Measurements from ENCODE around the gene MORN1.

MORN1 gene

DNA sequence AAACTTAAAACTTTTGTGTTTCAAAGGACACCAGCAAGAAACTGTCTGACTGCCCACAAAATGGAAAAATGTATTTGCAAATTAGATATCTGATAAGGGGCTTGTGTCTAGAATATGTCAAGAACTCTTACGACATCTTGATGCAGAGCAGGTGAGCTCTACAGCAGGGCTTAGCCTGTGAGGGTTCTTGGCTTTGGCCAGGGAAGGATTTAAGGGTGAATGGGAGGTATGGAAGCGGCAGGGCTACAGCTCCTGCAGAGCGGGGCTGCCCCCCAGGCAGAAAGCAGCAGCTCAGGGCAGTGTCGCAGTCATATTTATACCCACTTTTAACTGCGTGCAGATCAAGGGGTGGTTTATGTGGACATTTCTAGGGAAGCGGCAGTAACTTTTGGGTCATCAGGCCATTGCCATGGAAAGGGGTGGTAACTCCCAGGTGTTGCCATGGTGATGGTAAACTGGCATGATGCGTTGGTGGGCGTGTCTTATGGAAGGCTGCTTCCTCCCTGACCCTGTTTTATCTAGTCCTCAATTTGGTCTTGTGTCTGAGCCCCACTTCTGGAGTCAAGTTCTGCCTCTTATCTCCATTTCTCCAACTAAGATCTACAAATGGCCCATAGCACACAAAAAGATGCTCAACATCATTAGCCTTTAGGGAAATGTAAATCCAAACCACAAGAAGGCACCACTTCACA is 23.2 kb downstream of the MORN1 start:
- Histone ChIP-seq H3K36me3 (ENCODE audit: insufficient read depth, low read length) (peaks cover 3% of the 10 kb centered on the region), H3K79me2 (ENCODE audit: control insufficient read depth, insufficient read depth, low read length, unreplicated experiment) (no peaks in the 10 kb centered on the region), H3K27ac (ENCODE audit: low read depth, low read length) (no peak overlapping the region), H3K4me1 (ENCODE audit: control insufficient read depth, insufficient read depth, low read length, unreplicated experiment) (no peaks in the 10 kb centered on the region), H3K4me3 (ENCODE audit: low read depth, low read length) (no peak overlapping the region), H3K27me3 (ENCODE audit: insufficient read depth, low read length) (no peaks in the 10 kb centered on the region), H2AFZ (ENCODE audit: low read length, unreplicated experiment) (no peak overlapping the region)

DNA sequence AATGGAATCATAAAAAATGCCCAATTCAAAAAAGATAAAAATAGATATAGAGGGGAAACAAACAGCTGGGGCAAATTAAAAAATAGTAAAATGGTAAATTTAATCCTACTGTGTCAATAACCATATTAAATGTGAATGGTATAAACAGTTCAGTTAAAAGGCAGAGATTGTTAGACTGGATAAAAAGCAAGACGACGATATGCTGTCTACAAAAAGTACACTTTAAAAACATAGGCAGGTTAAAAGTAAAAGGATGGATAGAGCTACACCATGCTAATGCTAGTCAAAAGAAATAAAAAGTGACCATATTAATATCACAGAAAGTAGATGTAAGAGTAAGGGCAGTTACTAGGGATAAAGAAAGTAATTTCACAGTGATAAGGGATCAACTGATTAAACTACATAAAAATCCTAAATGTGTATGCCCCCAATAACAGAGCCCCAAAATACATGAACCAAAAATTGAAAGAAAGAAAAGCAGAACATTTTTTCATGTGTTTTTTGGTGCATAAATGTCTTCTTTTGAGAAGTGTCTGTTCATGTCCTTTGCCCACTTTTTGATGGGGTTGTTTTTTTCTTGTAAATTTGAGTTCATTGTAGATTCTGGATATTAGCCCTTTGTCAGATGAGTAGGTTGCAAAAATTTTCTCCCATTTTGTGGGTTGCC is 27.4 kb downstream of the MORN1 start:
- peaks cover 3% of the 10 kb centered on the region for H3K36me3 ChIP-seq (ENCODE audit: insufficient read depth, low read length)
- H3K27me3 ChIP-seq (ENCODE audit: insufficient read depth, low read length): no peaks in the 10 kb centered on the region
- H2AFZ ChIP-seq (ENCODE audit: low read length, unreplicated experiment): no peak overlapping the region
- H3K4me1 ChIP-seq (ENCODE audit: control insufficient read depth, insufficient read depth, low read length, unreplicated experiment): no peaks in the 10 kb centered on the region
- H3K79me2 ChIP-seq (ENCODE audit: control insufficient read depth, insufficient read depth, low read length, unreplicated experiment): no peaks in the 10 kb centered on the region
- H3K27ac ChIP-seq (ENCODE audit: low read depth, low read length): no peak overlapping the region
- H3K4me3 ChIP-seq (ENCODE audit: low read depth, low read length): no peak overlapping the region

DNA sequence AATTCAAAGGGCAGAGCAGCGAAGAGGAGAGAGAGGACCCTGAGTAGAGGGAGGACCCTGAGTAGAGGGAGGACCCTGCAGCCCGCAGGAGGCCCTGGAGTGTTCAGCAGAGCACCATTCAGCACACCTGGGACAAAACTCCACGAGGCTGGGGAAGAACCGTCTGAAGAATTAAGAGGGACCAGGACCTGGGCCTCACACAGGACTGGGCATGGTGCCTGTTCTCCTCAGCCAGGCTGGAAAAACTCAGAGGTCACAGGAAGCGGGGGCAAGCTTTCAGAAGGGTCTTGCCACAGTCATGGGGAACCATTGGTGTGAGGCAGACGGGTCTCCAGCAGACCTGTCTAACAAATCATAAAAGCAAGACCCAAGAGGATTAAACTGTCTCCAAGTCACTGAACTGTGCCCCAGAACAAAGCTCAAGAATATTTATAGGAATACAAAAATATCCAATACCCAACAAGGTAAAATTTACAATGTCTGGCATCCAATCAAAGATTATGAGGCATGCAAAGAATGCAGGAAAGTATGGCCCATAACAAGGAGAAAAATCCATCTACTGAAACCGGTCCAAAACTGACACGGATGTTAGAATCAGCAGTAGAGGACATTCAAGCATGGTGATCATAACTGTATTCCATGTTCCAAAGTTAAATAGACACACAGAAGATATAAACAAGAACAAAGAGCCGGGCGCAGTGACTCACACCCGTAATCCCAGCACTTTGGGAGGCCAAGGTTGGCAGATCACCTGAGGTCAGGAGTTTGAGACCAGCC is 30.6 kb downstream of the MORN1 start:
- Histone ChIP-seq H3K27ac (ENCODE audit: low read depth, low read length) (no peak overlapping the region), H3K4me1 (ENCODE audit: control insufficient read depth, insufficient read depth, low read length, unreplicated experiment) (no peaks in the 10 kb centered on the region), H3K79me2 (ENCODE audit: control insufficient read depth, insufficient read depth, low read length, unreplicated experiment) (no peaks in the 10 kb centered on the region), H3K27me3 (ENCODE audit: insufficient read depth, low read length) (no peaks in the 10 kb centered on the region), H3K4me3 (ENCODE audit: low read depth, low read length) (no peak overlapping the region), H3K36me3 (ENCODE audit: insufficient read depth, low read length) (peaks cover 3% of the 10 kb centered on the region), H2AFZ (ENCODE audit: low read length, unreplicated experiment) (no peak overlapping the region)

DNA sequence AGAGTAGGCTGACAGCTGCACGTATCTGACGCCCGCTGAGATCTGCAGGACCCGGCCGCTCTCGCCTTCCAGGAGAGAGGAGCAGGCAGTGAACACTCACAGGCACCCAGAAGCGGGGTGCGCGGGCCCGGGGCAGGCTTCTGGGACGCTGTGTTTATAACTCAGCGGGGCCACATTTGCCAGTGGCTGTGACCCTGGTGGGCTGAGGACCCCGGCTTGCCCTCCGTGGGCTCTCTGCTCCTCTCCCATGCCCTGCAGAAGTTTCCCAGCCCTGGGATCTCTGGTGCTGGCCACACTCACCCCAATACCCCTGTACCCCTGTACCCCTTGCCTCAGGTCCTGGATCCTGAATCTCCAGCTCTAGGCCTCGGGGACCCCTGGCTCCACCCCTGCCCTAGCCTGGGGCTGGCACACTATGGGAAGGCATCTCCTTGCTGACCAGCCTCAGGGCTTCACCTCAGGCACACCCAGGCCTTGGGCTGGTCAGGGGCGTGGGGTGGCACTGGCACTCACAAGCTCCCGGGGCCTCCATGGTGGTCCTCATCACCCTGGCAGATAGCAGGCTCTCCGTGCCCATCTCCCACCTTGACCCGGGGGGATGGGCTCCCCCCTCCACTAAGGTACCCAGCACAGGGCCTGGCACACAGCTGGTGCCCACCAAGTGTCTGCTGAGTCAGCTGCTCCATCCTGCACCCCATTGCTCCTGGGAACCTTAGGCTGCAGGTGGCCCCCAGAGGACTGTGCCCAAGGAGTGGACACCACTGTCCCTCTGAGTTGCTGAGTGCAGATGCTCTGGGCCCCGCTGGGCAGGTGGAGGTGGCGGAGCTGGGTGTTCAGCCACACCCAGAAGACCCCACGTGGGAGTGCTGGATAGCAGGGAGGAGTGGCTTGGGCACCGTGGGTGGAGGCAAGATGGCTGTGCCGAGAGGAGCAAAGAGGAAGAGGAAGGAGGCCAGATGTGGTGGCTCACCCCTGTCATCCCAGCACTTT is 32.4 kb downstream of the MORN1 start:
- Histone ChIP-seq H3K27me3 (ENCODE audit: insufficient read depth, low read length) (no peaks in the 10 kb centered on the region), H2AFZ (ENCODE audit: low read length, unreplicated experiment) (no peak overlapping the region), H3K4me3 (ENCODE audit: low read depth, low read length) (no peak overlapping the region), H3K36me3 (ENCODE audit: insufficient read depth, low read length) (no peaks in the 10 kb centered on the region), H3K4me1 (ENCODE audit: control insufficient read depth, insufficient read depth, low read length, unreplicated experiment) (no peaks in the 10 kb centered on the region), H3K79me2 (ENCODE audit: control insufficient read depth, insufficient read depth, low read length, unreplicated experiment) (no peaks in the 10 kb centered on the region), H3K27ac (ENCODE audit: low read depth, low read length) (no peak overlapping the region)

DNA sequence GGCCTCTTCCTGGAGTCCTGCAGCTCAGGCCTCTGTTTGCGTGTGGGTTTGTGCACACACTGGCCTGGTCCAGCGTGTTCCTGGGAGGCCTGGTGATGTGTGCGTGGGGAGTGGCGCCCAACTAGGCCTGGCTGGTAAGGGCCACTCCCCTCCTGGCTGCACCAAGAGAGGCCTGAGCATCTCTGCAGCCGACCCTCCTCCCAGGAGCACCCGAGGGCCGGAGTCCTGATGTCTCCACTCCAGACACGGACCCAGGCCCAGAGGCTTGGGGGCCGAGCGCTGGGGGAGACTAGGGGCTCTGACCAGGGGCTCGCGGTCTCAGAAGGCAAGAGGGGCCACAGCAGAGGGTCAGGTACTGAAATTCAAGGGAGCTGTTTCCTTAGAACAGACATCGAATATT is 33.3 kb downstream of the MORN1 start:
- Histone ChIP-seq H3K36me3 (ENCODE audit: insufficient read depth, low read length) (no peaks in the 10 kb centered on the region), H3K27me3 (ENCODE audit: insufficient read depth, low read length) (no peaks in the 10 kb centered on the region), H3K4me1 (ENCODE audit: control insufficient read depth, insufficient read depth, low read length, unreplicated experiment) (no peaks in the 10 kb centered on the region), H3K79me2 (ENCODE audit: control insufficient read depth, insufficient read depth, low read length, unreplicated experiment) (no peaks in the 10 kb centered on the region), H2AFZ (ENCODE audit: low read length, unreplicated experiment) (no peak overlapping the region), H3K4me3 (ENCODE audit: low read depth, low read length) (no peak overlapping the region), H3K27ac (ENCODE audit: low read depth, low read length) (no peak overlapping the region)

DNA sequence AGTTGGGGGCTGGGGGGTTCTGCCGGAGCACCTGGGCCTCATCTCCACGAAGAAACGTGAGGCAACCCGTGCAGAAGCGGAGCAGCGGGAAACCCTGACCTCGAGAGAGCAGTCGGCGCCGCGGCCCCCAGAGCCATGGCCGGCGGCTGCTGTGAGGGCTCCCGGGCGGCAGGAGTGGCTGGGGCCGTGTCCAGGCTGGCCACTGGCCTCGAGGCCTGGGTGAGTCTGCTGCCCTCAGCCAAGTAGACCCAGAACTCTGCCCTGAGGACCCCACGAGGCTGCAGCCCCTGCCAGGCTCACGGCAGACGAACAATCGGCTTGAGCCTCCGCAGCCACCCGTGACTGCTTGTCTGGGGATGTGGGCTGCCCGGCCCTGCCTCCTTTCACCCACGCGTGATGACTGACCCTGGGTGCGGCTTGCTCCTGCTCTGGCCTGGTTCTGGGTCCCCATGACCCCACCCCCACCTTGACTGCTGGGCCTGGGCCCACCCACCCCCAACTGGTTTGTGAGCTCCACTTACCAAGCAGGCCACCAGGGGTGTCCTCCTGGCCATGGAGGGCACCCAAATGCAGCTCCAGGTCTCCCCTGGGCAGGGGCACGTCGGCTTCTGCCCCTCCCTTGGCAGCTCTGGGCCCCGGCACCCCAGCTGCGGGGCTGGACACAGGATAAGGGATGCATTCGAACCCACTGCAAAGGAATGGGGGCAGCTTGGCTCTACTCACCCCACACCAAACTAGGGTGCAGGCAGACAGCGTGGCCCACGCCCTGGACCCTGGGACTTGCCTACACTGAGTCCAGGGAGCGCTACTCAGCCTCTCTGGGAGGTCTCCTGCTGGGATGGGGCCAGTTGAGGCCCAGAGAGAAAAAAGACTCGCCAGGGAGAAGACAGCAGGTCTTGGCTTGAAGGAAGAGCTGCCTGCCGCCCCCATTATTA is 34.2 kb downstream of the MORN1 start:
- no peak overlapping the region for H2AFZ ChIP-seq (ENCODE audit: low read length, unreplicated experiment)
- H3K36me3 ChIP-seq (ENCODE audit: insufficient read depth, low read length): no peaks in the 10 kb centered on the region
- H3K27ac ChIP-seq (ENCODE audit: low read depth, low read length): no peak overlapping the region
- no peaks in the 10 kb centered on the region for H3K27me3 ChIP-seq (ENCODE audit: insufficient read depth, low read length)
- H3K4me3 ChIP-seq (ENCODE audit: low read depth, low read length): no peak overlapping the region
- H3K4me1 ChIP-seq (ENCODE audit: control insufficient read depth, insufficient read depth, low read length, unreplicated experiment): no peaks in the 10 kb centered on the region
- no peaks in the 10 kb centered on the region for H3K79me2 ChIP-seq (ENCODE audit: control insufficient read depth, insufficient read depth, low read length, unreplicated experiment)

DNA sequence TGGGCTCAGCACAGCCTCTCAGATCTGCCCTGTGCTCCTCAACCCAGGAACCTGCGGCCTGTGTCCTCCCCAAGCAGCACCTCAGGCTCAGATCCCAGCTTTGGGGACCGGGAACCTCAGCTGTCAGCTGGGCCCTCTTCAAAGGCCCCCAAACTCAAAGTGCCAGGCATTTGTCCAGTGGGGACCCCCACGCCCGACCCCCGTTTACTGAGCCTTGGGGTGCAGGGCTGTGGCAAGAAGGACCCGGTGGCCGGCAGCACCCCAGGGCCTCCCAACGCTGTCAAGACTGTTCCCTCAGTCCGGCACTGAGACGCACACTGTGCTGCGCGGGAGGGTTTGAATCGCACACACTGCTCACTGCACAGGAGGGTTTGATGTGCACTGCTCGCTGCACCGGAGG is 35.0 kb downstream of the MORN1 start:
- no peak overlapping the region for H3K27ac ChIP-seq (ENCODE audit: low read depth, low read length)
- no peak overlapping the region for H3K4me3 ChIP-seq (ENCODE audit: low read depth, low read length)
- H3K36me3 ChIP-seq (ENCODE audit: insufficient read depth, low read length): no peaks in the 10 kb centered on the region
- H3K79me2 ChIP-seq (ENCODE audit: control insufficient read depth, insufficient read depth, low read length, unreplicated experiment): no peaks in the 10 kb centered on the region
- H3K27me3 ChIP-seq (ENCODE audit: insufficient read depth, low read length): no peaks in the 10 kb centered on the region
- no peak overlapping the region for H2AFZ ChIP-seq (ENCODE audit: low read length, unreplicated experiment)
- H3K4me1 ChIP-seq (ENCODE audit: control insufficient read depth, insufficient read depth, low read length, unreplicated experiment): no peaks in the 10 kb centered on the region

DNA sequence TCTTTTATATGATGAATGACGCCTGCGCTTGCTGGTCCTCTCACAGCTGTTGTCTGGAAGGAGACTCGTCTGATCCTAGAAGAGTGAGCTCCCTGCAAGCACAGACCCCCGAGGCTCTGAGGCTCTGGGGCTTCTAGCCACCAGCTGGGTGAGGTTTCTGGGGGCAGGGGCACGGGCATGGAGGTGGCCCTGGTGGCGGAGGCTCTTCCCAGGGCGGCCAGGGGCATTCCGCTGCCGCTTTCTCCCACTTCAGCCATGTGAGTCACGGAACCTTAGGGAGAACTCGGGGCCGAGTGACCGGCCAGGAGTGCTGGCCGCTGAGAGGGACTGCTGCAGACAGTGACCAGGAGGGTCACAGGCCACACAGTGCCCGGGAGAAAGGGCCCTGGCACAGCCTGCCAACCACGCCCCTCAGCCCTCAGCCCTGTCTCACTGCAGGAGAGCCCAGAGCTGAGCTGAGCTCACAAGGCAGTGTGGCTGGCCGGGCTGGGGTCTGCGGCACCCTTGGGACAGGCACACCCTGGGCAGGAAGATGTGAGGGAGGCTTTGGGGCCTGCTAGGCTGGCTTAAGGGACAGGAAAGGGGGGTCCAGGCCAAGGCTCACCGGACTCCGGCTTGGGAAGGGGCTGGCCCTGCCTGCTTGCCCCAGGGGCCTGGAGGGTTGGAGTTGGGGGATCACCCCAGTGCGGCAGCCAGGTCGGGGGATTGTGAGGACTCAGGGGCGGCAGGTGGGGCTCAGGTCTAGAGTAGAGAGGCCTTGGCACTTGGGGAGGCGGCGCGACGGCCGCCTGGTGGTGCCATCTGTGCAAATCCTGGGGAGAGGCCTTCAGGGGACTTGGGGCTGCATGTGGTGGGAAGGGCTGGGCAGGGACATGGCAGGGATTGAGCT is 35.7 kb downstream of the MORN1 start:
- H3K4me3 ChIP-seq (ENCODE audit: low read depth, low read length): no peak overlapping the region
- H3K27me3 ChIP-seq (ENCODE audit: insufficient read depth, low read length): no peaks in the 10 kb centered on the region
- H2AFZ ChIP-seq (ENCODE audit: low read length, unreplicated experiment): no peak overlapping the region
- H3K79me2 ChIP-seq (ENCODE audit: control insufficient read depth, insufficient read depth, low read length, unreplicated experiment): no peaks in the 10 kb centered on the region
- no peaks in the 10 kb centered on the region for H3K4me1 ChIP-seq (ENCODE audit: control insufficient read depth, insufficient read depth, low read length, unreplicated experiment)
- H3K27ac ChIP-seq (ENCODE audit: low read depth, low read length): no peak overlapping the region
- no peaks in the 10 kb centered on the region for H3K36me3 ChIP-seq (ENCODE audit: insufficient read depth, low read length)
